ENCODE measurements around the gene CLIC5.

The CLIC5 gene

GRCh38 chr6:45916692-45917091, 99.0 kb downstream of the CLIC5 start:
- Histone ChIP-seq H3K9me2 (replicated peaks; ENCODE audit: low read depth, low read length) (no peaks in the 10 kb centered on the region), H3F3A (ENCODE audit: low read depth) (no peaks in the 10 kb centered on the region), H2AFZ (ENCODE audit: low read length) (no peak overlapping the region), H3K9me3 (ENCODE audit: insufficient read depth, low read depth, low read length) (no peaks in the 10 kb centered on the region), H3K79me2 (ENCODE audit: insufficient read depth, low read length) (no peaks in the 10 kb centered on the region), H3K9ac (ENCODE audit: low read depth, low read length, poor library complexity, severe bottlenecking) (no peak overlapping the region), H3K4me3 (ENCODE audit: low read length, poor library complexity, severe bottlenecking) (no peak overlapping the region), H3K36me3 (ENCODE audit: insufficient read depth, low read length) (no peaks in the 10 kb centered on the region), H3K4me2 (ENCODE audit: low read depth, low read length, poor library complexity, severe bottlenecking) (no peak overlapping the region), H3K27me3 (ENCODE audit: insufficient read depth, low read length, poor library complexity, severe bottlenecking) (no peaks in the 10 kb centered on the region), H4K20me1 (ENCODE audit: insufficient read depth, low read length, poor library complexity, severe bottlenecking) (no peaks in the 10 kb centered on the region), H3K4me1 (ENCODE audit: insufficient read depth, low read length, poor library complexity, severe bottlenecking) (no peaks in the 10 kb centered on the region)
- TF ChIP-seq CTCF (conservative IDR thresholded peaks at IDR 0.05; ENCODE audit: low read length) (no peak), EZH2phosphoT487 (IDR thresholded peaks at IDR 0.05; ENCODE audit: borderline replicate concordance) (no peak)

GRCh38 chr6:45915780-45916468, 99.7 kb downstream of the CLIC5 start:
- TF ChIP-seq EZH2phosphoT487 (IDR thresholded peaks at IDR 0.05; ENCODE audit: borderline replicate concordance) (no peak), CTCF (conservative IDR thresholded peaks at IDR 0.05; ENCODE audit: low read length) (no peak)
- Histone ChIP-seq H3K9me2 (replicated peaks; ENCODE audit: low read depth, low read length) (no peaks in the 10 kb centered on the region), H3K4me3 (ENCODE audit: low read length, poor library complexity, severe bottlenecking) (no peak overlapping the region)

GRCh38 chr6:45911691-45912090, 104.0 kb downstream of the CLIC5 start:
- H3K4me1 ChIP-seq (ENCODE audit: insufficient read depth, low read length, poor library complexity, severe bottlenecking): no peaks in the 10 kb centered on the region
- H3K4me2 ChIP-seq (ENCODE audit: low read depth, low read length, poor library complexity, severe bottlenecking): no peak overlapping the region

More at GRCh38 chr6:45915780-45916468, 99.7 kb downstream of the CLIC5 start:
- no peaks in the 10 kb centered on the region for H4K20me1 ChIP-seq (ENCODE audit: insufficient read depth, low read length, poor library complexity, severe bottlenecking)
- no peaks in the 10 kb centered on the region for H3K4me1 ChIP-seq (ENCODE audit: insufficient read depth, low read length, poor library complexity, severe bottlenecking)
- H3K79me2 ChIP-seq (ENCODE audit: insufficient read depth, low read length): no peaks in the 10 kb centered on the region
- no peak overlapping the region for H2AFZ ChIP-seq (ENCODE audit: low read length)
- no peaks in the 10 kb centered on the region for H3K27me3 ChIP-seq (ENCODE audit: insufficient read depth, low read length, poor library complexity, severe bottlenecking)
- H3K9me3 ChIP-seq (ENCODE audit: insufficient read depth, low read depth, low read length): no peaks in the 10 kb centered on the region
- no peaks in the 10 kb centered on the region for H3F3A ChIP-seq (ENCODE audit: low read depth)
- no peaks in the 10 kb centered on the region for H3K36me3 ChIP-seq (ENCODE audit: insufficient read depth, low read length)
- no peak overlapping the region for H3K9ac ChIP-seq (ENCODE audit: low read depth, low read length, poor library complexity, severe bottlenecking)
- no peak overlapping the region for H3K4me2 ChIP-seq (ENCODE audit: low read depth, low read length, poor library complexity, severe bottlenecking)

More at GRCh38 chr6:45911691-45912090, 104.0 kb downstream of the CLIC5 start:
- Histone ChIP-seq H3F3A (ENCODE audit: low read depth) (no peaks in the 10 kb centered on the region), H2AFZ (ENCODE audit: low read length) (no peak overlapping the region), H3K9ac (ENCODE audit: low read depth, low read length, poor library complexity, severe bottlenecking) (no peak overlapping the region), H3K79me2 (ENCODE audit: insufficient read depth, low read length) (no peaks in the 10 kb centered on the region), H3K27me3 (ENCODE audit: insufficient read depth, low read length, poor library complexity, severe bottlenecking) (no peaks in the 10 kb centered on the region), H3K9me3 (ENCODE audit: insufficient read depth, low read depth, low read length) (no peaks in the 10 kb centered on the region), H3K4me3 (ENCODE audit: low read length, poor library complexity, severe bottlenecking) (no peak overlapping the region), H3K9me2 (replicated peaks; ENCODE audit: low read depth, low read length) (no peaks in the 10 kb centered on the region), H3K36me3 (ENCODE audit: insufficient read depth, low read length) (no peaks in the 10 kb centered on the region), H4K20me1 (ENCODE audit: insufficient read depth, low read length, poor library complexity, severe bottlenecking) (no peaks in the 10 kb centered on the region)
- TF ChIP-seq CTCF (conservative IDR thresholded peaks at IDR 0.05; ENCODE audit: low read length) (no peak), EZH2phosphoT487 (IDR thresholded peaks at IDR 0.05; ENCODE audit: borderline replicate concordance) (no peak)
